Stimulated activated naive CD4-positive, alpha-beta T cell treated with Interleukin-2 at 50 U/mL for 16 hours (primary cell): ENCODE data around the gene DUSP6.
A peak's percentile ranks its signal among the peaks of the same experiment; 100 is the strongest.

Experiments used
- DNase-seq: peaks from one replicate; lab custom pipeline; 2025; lab: John Stamatoyannopoulos, UW

Gene DUSP6

GRCh38 chr12:89373763-89374572 lies 21.7 kb upstream of the DUSP6 start:
- DNase-seq, result no peak

- DNase-seq, result no peak
Observed at GRCh38 chr12:89372584-89373370, 20.5 kb upstream of the DUSP6 start.

- no peak for DNase-seq
Observed at GRCh38 chr12:89370850-89371249, 18.5 kb upstream of the DUSP6 start.

GRCh38 chr12:89370421-89370831 lies 18.1 kb upstream of the DUSP6 start:
- DNase-seq, result no peak

GRCh38 chr12:89369166-89369565 lies 16.9 kb upstream of the DUSP6 start:
- DNase-seq, result no peak

- no peak for DNase-seq
Observed at GRCh38 chr12:89368391-89368790, 16.1 kb upstream of the DUSP6 start.

- DNase-seq, result no peak
Observed at GRCh38 chr12:89366676-89367364, 14.5 kb upstream of the DUSP6 start.

GRCh38 chr12:89364631-89365030 lies 12.3 kb upstream of the DUSP6 start:
- no peak for DNase-seq

GRCh38 chr12:89364058-89364457 lies 11.8 kb upstream of the DUSP6 start:
- no peak for DNase-seq

GRCh38 chr12:89363582-89363981 lies 11.3 kb upstream of the DUSP6 start:
- no peak for DNase-seq

GRCh38 chr12:89363084-89363483 lies 10.8 kb upstream of the DUSP6 start:
- DNase-seq, result no peak

- no peak for DNase-seq
Observed at GRCh38 chr12:89359615-89360014, 7.3 kb upstream of the DUSP6 start.

GRCh38 chr12:89358805-89359204 lies 6.5 kb upstream of the DUSP6 start:
- DNase-seq, result no peak

GRCh38 chr12:89357297-89357730 lies 5.0 kb upstream of the DUSP6 start:
- no peak for DNase-seq

GRCh38 chr12:89356069-89356665 lies 3.9 kb upstream of the DUSP6 start:
- no peak for DNase-seq

- DNase-seq, result no peak
Observed at GRCh38 chr12:89355243-89356068, 3.2 kb upstream of the DUSP6 start.

GRCh38 chr12:89354612-89355067 lies 2.3 kb upstream of the DUSP6 start:
- no peak for DNase-seq

GRCh38 chr12:89353823-89354611 lies 1.7 kb upstream of the DUSP6 start:
- DNase-seq, result peak; percentile 64

GRCh38 chr12:89353188-89353822 lies 1.0 kb upstream of the DUSP6 start:
- DNase-seq, result peak; percentile 45

GRCh38 chr12:89352242-89352491 lies 134 bp downstream of the DUSP6 start:
- no peak for DNase-seq
